NOMO-1 treated with DMSO at 0.1 percent for 48 hours (cell line): ENCODE results near the gene MAST4.
"Not testable (repeated sequence)": the region's sequence is repeated elsewhere in the genome, so short reads cannot be mapped to it uniquely, and the experiment has no call there.

Experiments
- DNase-seq: peaks from one replicate; lab custom pipeline; 2025; ENCODE audit not compliant: unreplicated experiment; lab: John Stamatoyannopoulos, UW

MAST4 gene

DNA sequence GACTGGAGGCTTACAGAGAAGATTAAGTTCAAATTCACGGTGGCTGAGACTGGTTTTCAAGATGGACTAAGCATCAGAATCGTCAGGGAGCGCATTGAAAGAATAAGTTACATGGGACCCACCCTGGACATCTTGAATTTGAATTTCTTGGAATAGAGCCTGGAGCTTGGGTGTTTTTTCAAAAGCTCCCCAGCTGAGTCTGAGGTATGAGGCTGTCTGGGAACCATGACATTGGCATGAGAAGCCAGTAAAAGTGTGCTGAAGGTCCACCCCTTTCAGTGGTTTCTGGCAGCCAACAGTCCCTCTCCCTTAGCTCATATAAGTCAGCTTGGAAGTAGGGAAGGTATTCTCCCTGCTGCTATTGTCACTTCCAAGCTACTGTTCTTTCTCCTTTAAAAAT lies 97.8 kb downstream of the MAST4 start:
- DNase-seq = no peak

DNA sequence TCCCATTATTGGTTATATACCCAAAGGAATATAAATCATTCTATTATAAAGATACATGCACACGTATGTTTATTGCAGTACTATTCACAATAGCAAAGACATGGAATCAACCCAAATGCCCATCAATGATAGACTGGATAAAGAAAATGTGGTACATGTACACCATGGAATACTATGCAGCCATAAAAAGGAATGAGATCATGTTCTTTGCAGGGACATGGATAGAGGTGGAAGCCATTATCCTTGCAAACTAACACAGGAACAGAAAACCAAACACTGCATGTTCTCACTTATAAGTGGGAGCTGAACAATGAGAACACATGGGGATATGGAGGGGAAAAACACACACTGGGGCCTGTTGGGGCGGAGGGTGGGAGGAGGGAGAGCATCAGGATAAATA lies 99.6 kb downstream of the MAST4 start:
- DNase-seq = not testable (repeated sequence)

DNA sequence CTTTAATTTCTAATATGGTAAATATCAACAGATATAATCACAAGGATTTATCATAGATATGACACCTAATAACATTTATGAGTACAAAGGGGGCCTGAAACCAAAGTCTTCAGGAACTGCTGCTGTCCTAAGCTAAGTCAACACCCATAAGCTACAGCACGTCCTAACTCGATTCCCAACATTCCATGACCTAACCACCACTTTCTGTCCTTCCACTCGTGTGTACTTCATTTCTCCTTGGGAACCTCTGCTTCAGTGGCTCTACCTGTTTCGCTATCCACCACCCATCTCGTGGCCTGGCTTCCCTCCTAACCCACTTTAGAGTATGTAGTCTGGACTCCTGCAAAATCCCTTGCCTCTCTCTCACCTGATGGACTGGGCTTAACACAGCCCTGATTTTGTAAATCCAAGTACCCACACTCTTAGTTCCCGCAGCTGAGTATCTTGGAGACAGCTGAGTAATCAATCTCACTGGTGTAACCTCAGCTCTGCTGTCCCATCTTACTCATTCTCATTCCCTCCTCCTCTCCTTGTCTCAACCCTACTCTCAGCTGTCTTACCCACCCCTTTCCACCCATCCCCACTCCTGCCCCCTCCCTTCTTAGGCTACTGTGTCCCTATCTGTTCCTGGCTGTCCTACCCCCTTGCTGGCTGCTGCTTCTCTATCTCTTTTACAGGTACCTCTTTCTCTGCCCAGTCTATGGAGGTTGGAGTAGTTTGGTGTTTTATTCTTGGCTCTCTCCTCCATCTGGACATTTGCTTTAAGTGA lies 101.8 kb downstream of the MAST4 start:
- DNase-seq = no peak

DNA sequence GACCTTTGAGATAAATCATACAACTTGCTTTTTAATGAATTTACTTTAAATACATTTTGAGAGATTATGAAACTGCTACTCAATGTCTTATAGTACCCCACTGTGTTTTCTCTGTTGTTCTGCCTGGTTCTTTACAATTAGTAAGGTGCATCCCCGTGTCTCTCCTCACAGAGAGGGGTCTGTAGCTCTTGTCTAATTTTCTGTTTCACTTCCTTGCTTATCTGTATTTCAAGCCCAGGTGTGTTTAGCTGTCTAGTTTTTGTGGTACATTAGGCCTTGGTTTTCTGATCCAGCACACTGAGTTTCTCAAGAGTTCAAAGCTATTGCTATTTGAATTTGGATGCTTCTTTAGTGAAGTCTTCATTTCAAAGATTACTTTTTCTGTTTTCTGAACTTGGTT lies 105.1 kb downstream of the MAST4 start:
- DNase-seq = no peak

DNA sequence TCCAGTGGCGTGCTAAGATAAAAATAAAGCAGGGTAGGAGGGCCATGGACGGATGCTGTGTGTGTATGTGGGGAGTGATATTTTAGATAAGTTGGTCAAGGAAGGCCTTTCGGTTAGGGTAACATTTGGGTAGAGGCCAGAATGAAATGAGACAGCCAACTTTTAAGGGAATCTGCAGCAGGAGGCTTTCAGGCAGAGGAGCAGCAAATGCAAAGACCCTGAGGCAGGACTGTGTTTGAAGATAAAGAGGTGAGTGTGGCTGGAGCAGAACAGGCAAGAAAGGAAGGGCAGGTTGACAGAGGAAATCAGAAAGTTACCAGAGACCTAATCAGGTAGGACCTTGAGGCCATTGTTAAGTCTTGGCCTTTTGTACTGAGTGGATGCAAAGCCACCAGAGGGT lies 106.2 kb downstream of the MAST4 start:
- DNase-seq = no peak

DNA sequence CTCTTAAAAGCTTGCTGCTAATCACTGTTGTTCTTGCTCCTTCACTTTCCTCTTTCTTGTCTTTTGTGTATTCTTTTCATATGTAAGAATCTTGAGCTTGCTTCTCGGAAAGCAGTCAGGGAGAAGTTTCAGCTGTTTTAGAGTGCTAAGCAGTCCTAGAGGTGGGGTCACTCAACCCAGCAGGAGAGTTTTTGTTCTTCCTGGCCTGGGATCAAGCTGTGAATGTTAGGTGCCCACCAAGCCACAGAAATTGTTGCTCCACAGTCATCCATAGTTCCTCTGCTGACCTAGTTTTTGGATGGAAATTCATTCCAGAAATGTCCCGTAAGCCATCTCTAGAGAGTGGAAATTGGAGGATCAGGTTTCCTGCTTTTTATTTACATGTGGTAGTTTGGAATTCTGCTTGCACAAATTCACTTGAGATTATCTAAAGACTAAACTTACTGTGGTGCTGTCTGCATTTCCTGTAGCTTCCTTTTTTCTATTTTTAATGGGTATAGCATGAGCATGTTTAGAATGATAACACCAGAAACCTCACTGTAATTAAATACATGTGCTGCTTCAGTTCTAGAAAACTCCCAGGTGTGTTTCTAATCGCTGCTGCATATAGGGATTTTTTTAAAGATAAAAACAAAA lies 108.7 kb downstream of the MAST4 start:
- no peak for DNase-seq

DNA sequence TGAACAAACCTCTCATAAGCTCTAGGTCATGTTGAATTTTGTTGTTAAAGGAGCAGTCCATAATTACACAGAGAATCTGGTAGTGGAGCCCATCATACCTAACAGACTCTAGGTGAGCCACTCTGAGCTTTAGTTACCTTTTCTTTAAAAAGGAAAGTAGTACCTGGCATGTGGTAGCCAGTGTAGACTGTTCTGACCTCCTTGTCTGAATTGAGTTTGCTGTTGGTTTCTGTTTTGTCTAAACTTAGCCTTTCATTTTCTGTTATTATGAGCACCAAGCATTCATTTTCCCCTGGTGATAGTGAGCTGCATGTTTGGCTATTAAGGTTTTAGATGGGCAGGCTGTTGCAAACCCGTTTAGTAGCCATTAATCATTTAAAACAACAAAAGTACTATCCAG lies 112.2 kb downstream of the MAST4 start:
- no peak for DNase-seq

DNA sequence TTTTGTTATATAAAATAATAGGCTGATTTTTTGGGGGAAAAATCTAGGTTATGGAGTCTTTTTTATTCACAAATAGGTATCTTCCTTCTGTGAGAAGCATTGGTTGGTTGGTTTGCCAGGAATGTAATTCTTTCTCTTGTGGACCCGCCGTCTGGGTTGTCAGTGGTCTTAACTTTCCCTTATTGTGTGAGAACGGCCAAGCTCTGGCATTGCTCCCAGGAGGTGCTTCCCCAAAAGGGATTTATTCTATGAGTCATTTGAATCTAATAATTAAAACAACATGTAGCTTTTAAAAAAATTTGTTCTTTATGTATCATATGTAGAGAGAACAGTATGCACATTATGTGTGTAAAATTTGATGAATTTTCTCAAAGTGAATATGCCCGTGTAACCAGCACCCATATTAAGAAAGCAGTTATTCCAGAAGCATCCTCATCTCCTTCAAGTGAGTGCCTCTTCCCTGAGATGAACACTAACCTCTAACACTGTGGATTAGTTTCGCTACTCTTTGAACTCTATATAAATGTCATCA lies 114.4 kb downstream of the MAST4 start:
- DNase-seq = no peak

DNA sequence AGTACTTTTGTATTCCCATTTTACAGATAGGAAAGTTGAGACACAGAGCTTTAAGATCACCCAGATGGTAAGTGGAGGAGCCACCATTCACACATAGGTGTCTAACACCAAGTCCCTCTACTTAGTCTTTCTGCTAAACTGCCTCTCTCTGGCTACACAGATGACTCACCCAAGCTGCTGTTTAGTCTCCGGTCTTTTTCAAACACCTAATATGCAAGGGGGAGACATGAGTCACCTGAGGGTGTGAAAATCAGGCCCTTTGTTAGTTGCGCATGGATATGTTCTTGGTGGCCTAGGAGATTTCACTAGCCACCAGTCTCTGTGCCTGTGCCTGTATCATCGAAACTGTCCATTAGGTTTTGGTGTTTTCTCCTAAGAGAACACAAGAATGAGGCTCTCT lies 117.8 kb downstream of the MAST4 start:
- no peak for DNase-seq

DNA sequence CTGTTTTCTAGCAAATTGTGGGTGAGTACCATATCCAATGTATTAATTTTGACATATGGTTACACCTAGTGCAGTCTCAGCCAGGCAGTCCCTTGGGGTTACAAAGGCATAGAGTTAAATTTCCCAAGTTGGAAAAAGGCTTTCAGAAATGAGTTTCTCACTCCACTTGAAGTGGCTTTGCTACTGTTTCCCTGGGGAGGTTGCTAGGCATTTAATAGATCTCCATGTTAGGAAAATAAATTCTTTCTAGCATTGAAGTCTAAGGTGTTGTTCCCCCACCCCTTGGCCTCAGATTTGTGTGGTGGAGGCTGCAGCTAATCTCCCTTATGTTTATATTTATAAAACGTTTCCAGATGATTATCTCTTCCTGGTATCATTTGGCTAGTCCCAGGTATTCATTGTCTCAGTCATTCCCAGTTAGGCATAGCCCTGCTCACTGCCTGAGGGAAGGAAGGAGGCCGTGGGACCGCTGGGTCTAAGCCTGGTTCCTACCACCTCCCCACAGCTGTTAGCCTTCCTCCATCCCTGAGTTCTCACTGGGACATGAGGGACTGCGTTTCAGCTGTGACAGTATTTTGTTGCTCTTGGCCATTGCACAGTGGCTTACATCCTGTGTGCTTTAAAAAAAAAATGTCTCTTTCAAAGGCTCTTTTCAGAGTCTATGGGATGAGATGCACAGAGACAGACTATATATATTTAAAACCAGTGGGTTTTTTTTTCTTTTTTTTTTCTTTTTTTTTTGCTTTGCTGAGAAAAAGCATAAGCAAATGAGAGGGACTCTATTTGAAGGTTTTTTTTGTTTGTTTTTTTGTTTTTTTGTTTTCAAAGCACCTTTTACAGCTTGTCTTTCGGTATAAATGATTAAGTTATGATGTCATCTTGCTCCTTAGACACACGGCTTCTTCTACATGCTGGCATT lies 121.5 kb downstream of the MAST4 start:
- DNase-seq = no peak

DNA sequence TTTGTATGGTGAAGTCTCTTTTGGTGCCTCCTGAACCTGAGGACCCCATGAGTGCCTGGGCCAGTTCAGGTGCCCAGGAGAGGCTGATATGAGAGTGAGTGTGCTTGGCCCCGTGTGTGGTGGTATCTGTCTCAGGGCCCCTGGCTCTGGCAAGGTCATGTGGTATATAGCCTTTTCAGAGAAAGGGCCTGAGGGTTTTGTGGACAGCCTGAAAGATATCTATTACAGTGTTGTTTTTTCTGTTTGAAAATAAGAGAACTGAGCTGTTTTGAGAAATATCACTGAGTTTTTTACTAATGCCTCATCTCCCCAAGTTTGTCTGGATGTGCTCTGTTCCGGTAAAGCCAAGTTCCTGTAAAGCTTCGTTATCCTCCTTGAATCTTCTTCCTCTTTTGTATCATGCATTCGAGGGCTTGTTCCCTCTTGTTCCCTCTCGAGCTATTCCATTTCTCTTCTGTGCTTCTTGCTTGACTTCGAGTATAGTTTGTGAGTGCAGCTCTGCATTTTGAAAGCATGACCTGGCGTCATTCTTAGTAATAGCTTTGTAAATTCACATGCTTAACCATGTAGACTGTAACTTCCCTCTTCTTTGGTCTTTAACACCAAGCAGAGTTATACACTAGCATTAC lies 122.3 kb downstream of the MAST4 start:
- peak; percentile 61 for DNase-seq

DNA sequence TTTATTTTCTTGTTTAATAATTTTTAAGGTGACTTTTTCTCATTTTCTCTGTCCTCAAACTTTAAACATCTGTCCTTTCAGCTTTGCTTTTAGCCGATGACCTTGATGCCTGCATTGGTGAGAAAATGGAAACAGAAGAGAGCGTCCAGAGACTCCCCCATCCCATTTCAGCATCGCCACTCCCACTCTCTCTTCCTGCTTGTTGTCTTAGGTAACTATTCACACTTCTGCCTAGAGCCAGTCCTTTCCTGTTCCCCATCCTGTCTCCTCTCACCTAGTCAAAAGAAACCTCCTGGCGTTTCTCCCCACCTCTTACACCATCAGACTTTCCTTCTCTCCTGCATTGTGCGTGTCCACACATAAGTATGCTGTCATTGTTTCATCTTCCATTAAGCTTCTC lies 124.6 kb downstream of the MAST4 start:
- DNase-seq = no peak

DNA sequence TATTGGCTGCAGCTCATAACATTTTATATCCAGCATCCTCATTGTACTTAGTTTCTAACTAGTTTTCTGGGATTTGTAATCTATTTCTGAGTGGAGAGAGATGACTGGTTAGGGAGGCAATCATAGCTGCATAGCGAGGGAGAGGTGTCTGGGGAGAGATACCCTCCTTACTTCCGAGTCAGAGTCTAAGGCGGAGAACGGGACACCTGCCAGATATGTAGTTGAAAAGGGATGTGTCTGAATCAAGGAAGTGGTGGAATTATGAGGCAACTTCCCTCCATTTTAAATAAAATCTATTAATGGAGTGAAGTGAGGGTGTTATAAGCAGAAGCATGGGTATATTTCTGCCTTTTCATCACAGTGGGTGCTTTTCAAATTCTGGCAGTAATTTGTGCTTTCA lies 126.5 kb downstream of the MAST4 start:
- peak; percentile 32 for DNase-seq

DNA sequence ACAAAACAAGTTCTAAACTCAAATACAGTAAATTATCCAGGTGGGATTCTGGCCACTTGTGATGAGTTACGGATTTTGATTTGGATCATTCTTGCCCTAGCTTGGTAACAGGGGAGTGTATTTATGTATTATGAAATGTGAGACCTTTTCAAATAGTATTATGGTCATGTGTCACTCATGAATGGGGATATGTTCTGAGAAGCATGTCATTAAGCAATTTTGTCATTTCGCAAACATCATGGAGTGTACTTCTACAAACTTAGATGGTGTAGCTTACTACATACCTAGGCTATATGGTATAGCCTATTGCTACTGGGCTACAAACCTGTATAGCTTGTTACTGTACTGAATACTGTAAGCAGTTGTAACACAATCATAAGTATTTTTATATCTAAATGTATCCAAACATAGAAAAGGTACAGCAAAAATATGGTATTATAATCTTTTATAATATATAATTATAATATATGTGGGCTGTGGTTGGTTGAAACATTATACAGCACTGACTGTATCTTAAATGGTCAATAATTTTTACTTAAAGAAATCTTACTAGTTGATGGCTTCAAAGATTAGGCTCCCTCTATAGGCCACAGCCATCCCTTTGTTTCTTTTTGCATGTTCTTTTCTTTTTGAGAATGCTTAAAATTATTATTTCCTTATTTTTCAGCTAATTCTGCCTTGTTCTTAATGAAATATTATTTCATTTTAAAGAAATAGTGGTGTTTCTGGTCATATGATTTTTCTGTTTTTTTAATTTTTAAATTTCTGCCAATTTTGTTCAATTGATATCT lies 128.4 kb downstream of the MAST4 start:
- no peak for DNase-seq

DNA sequence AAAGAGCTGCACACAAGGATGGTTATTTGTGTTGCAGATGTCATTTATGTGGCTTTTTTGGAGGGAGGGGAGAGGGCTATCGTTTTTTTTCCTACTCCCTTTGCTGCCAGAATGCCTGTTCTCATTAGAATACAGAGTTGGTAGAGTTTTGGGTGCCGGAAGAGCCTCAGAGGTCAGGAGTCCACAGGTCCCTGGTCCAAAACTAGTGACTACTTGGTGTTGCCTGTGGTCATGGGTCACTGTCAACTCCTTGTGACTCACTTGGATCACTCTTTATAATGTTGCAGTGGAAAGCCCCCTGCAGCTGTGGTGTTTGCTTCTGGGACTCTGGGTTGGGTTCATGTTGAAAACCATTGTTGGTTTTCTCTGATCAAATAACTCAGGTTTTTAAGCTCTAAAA lies 131.4 kb downstream of the MAST4 start:
- no peak for DNase-seq

DNA sequence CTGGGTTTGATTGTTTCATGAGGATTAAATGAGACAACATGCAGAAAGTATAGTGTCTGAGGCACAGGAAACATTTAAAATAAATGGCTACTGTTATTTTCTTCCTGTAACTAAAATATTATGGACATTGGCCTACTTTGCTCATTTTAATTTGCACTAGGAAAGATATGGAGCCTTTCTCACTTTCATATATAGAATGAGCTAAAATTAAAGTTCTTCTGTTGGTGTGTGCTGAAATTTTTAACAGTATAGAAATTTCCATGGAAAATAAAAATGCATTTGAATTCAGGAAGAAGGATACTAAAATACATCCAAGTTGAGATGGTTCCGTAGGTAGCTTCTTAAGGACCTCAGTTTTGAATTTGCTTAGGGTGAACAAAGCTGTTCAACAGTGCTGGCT lies 131.9 kb downstream of the MAST4 start:
- DNase-seq = no peak

DNA sequence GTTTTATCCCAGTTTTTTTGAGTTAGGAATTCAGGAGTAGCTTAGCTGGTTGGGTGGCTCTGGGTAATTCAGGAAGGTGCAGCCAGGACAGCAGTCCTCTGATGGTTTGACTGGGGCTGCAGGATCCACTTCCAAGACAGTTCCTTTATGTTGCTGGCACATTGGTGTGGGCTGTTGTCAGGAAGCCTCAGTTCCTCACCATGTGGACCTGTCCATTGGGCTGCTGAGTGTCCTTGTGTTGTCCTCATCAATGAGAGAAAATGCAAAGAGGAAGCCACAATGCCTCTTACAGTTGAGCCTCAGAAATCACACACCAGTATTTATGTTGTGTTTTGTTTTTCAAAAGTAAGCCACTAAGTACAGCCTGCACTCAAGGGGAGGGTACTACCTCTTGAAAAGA lies 140.9 kb downstream of the MAST4 start:
- no peak for DNase-seq

DNA sequence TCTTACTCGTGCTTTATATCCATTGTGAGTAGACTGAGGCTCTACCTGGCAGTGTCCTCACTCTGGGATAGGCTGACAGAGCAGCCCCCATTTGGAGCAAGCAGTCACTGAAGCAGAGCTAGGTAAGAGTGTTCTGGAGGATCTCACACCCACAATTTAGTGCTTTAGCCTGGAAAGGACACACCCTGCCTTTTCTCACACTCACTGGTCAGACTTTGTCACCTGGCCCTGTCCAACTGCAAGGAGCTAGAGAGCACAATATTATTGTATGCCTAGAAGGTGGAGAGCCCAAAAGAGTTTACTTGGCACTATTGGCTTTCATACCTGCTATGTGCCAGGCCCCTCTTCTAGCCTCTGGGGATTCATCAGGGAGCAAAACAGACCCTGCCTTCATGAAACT lies 141.9 kb downstream of the MAST4 start:
- no peak for DNase-seq

DNA sequence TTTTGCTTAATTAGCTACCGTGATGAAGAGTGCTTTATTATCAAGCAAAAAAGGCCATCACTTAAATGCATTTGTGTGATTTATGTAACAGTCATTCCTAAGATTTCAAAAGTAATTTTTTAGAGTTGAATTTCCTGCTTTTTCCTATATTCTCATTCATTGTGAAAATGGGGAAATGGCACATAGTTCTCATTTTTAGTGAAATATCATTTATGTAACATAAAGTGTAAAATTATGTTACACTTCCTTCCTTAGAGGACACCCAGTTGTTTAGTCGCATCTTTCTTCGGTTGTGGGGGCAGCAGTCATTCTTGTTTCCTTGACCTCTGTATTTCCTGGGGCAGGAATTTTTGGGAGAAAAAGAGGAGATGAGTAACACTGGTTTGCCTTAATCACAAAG lies 142.8 kb downstream of the MAST4 start:
- DNase-seq = peak; percentile 3

DNA sequence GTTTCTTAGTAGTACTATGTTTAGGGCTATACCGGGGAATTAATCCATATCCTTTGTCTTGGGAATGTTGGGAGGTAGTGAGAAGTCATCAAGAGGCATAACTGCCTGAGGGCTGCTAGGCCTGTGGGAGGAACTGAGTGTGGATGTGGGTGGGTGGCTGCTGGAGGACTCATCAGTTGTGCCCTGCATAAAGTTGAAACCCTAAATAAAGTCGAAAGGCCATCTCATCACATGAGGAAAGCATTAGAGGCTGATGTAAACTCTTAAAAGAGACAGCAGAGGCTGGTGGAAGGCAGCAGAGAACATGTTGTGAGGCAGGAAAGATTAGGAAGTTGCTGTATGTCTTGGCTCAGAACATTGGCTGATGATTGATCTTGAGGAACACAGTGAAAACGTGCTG lies 143.8 kb downstream of the MAST4 start:
- no peak for DNase-seq
